H9 (cell line): ENCODE data around the gene CPM. TPM values are rescaled to one million over a fixed set of nuclear protein-coding genes. Genes with fewer than 3 reads are reported as not detected.

Experiments used
- DNase-seq: peaks from one replicate; pipeline ENCODE4 v3.0.0-alpha.2; 2017
- H2AFZ ChIP-seq: one replicate; pipeline ENCODE4 v1.6.1; 2013; ENCODE audit warnings: mild to moderate bottlenecking, low read length, control low read depth, moderate library complexity
- H2AK5ac ChIP-seq: 2 replicates; pipeline ENCODE4 v1.6.1; 2013; ENCODE audit warnings: low read length, control low read depth, mixed read lengths; ENCODE audit not compliant: insufficient read length
- H2BK120ac ChIP-seq: one replicate; pipeline ENCODE4 v1.6.1; 2013; ENCODE audit warnings: low read depth, mild to moderate bottlenecking, low read length, control low read depth, inconsistent platforms; ENCODE audit not compliant: poor library complexity, severe bottlenecking
- H2BK12ac ChIP-seq: 2 replicates; pipeline ENCODE4 v1.6.1; 2013; ENCODE audit warnings: low read length, control low read depth, mixed read lengths, low read depth; ENCODE audit not compliant: insufficient read length
- H2BK15ac ChIP-seq: 2 replicates; pipeline ENCODE4 v1.6.1; 2013; ENCODE audit warnings: low read depth, low read length, control low read depth
- H2BK20ac ChIP-seq: one replicate; pipeline ENCODE4 v1.6.1; 2013; ENCODE audit warnings: low read depth, mild to moderate bottlenecking, low read length, control low read depth, inconsistent platforms; ENCODE audit not compliant: poor library complexity, severe bottlenecking
- H2BK5ac ChIP-seq: 2 replicates; pipeline ENCODE4 v1.6.1; 2013; ENCODE audit warnings: low read length, control low read depth, mixed read lengths; ENCODE audit not compliant: insufficient read length
- H3K14ac ChIP-seq: 2 replicates; pipeline ENCODE4 v1.6.1; 2013; ENCODE audit warnings: low read length, control low read depth; ENCODE audit not compliant: insufficient read depth
- H3K18ac ChIP-seq: 2 replicates; pipeline ENCODE4 v1.6.1; 2013; ENCODE audit warnings: low read depth, mild to moderate bottlenecking, mixed read lengths, low read length, control low read depth; ENCODE audit not compliant: insufficient read length
- H3K23ac ChIP-seq: 2 replicates; pipeline ENCODE4 v1.6.1; 2013; ENCODE audit warnings: low read length, control low read depth, mixed read lengths, low read depth; ENCODE audit not compliant: insufficient read length
- H3K23me2 ChIP-seq: 2 replicates; pipeline ENCODE4 v1.6.1; 2013; ENCODE audit warnings: low read depth, mild to moderate bottlenecking, mixed read lengths, low read length, control low read depth; ENCODE audit not compliant: insufficient read length, poor library complexity, severe bottlenecking
- H3K27ac ChIP-seq: 2 replicates; pipeline ENCODE4 v1.5.1; 2013; ENCODE audit warnings: low read length, control low read depth, mixed read lengths, low read depth; ENCODE audit not compliant: insufficient read length
- H3K27me3 ChIP-seq: 2 replicates; pipeline ENCODE4 v1.6.1; 2013; ENCODE audit warnings: low read length, control low read depth, inconsistent platforms; ENCODE audit not compliant: insufficient read depth
- H3K4ac ChIP-seq: 2 replicates; pipeline ENCODE4 v1.6.1; 2013; ENCODE audit warnings: low read depth, mild to moderate bottlenecking, control low read depth, inconsistent platforms, low read length, moderate library complexity
- H3K4me1 ChIP-seq: 2 replicates; pipeline ENCODE4 v1.6.1; 2013; ENCODE audit warnings: low read length, control low read depth, inconsistent platforms; ENCODE audit not compliant: insufficient read depth
- H3K4me2 ChIP-seq: 2 replicates; pipeline ENCODE4 v1.6.1; 2013; ENCODE audit warnings: low read length, control low read depth, mixed read lengths; ENCODE audit not compliant: insufficient read length, insufficient read depth
- H3K56ac ChIP-seq: 2 replicates; pipeline ENCODE4 v1.6.1; 2013; ENCODE audit warnings: low read depth, mild to moderate bottlenecking, mixed read lengths, low read length, control low read depth; ENCODE audit not compliant: insufficient read length
- H3K79me1 ChIP-seq: 2 replicates; pipeline ENCODE4 v1.6.1; 2013; ENCODE audit warnings: low read depth, mild to moderate bottlenecking, moderate library complexity, low read length, control low read depth, inconsistent platforms; ENCODE audit not compliant: insufficient read depth, poor library complexity, severe bottlenecking
- H3K79me2 ChIP-seq: 2 replicates; pipeline ENCODE4 v1.6.1; 2013; ENCODE audit warnings: low read length, control low read depth, inconsistent platforms; ENCODE audit not compliant: insufficient read depth
- H3K9ac ChIP-seq: 2 replicates; pipeline ENCODE4 v1.6.1; 2013; ENCODE audit warnings: low read length, control low read depth, mixed read lengths; ENCODE audit not compliant: insufficient read length; ENCODE audit errors: extremely low read depth
- H3K9me3 ChIP-seq: one replicate; pipeline ENCODE4 v1.6.1; 2013; ENCODE audit warnings: low read depth, low read length, inconsistent platforms; ENCODE audit not compliant: control insufficient read depth
- H3T11ph ChIP-seq: one replicate; pipeline ENCODE4 v1.6.1; 2013; ENCODE audit warnings: mild to moderate bottlenecking, low read length, control low read depth, inconsistent platforms
- H4K20me1 ChIP-seq: one replicate; pipeline ENCODE4 v1.6.1; 2013; ENCODE audit not compliant: control insufficient read depth, insufficient read length, insufficient read depth
- H4K5ac ChIP-seq: 2 replicates; pipeline ENCODE4 v1.6.1; 2013; ENCODE audit warnings: low read depth, mild to moderate bottlenecking, mixed read lengths, low read length, control low read depth; ENCODE audit not compliant: insufficient read length
- H4K8ac ChIP-seq: replicated peaks from 2 replicates; pipeline ENCODE4 v1.6.1; 2013; ENCODE audit warnings: low read length, control low read depth, mixed read lengths, low read depth; ENCODE audit not compliant: insufficient read length
- H4K91ac ChIP-seq: 2 replicates; pipeline ENCODE4 v1.6.1; 2013; ENCODE audit warnings: low read depth, mild to moderate bottlenecking, moderate library complexity, mixed read lengths, low read length, control low read depth; ENCODE audit not compliant: insufficient read length
- H3K27ac Mint-ChIP-seq, 3 experiments: 2 replicates in 2 of 3; 3 replicates in 1 of 3; pipeline ENCODE4 v1.8.0; 2020 to 2021; ENCODE audit warnings: mixed read lengths in 3 of 3, mild to moderate bottlenecking in 1 of 3, moderate library complexity in 1 of 3
- H3K27me3 Mint-ChIP-seq: 2 replicates; pipeline ENCODE4 v1.8.0; 2021; ENCODE audit warnings: low read depth, mild to moderate bottlenecking, moderate library complexity, mixed read lengths
- H3K36me3 Mint-ChIP-seq, 3 experiments: 2 replicates in 2 of 3; 3 replicates in 1 of 3; pipeline ENCODE4 v1.8.0; 2020 to 2021; ENCODE audit warnings: low read depth in 3 of 3, mixed read lengths in 3 of 3; ENCODE audit not compliant: insufficient read depth in 1 of 3
- H3K4me1 Mint-ChIP-seq, 2 experiments: 2 replicates each; pipeline ENCODE4 v1.8.0; 2020; ENCODE audit warnings: mixed read lengths in 2 of 2
- H3K4me3 Mint-ChIP-seq, 2 experiments: 2 replicates in 1 of 2; 3 replicates in 1 of 2; pipeline ENCODE4 v1.8.0; 2020 to 2021; ENCODE audit warnings: mild to moderate bottlenecking in 2 of 2, mixed read lengths in 2 of 2, moderate library complexity in 1 of 2
- H3K9me3 Mint-ChIP-seq, 2 experiments: 2 replicates in 1 of 2; 3 replicates in 1 of 2; pipeline ENCODE4 v1.8.0; 2020; ENCODE audit warnings: mild to moderate bottlenecking in 2 of 2, mixed read lengths in 2 of 2, moderate library complexity in 1 of 2
- CTCF ChIP-seq: fragments of 200-600 bp; sonication (generic); conservative IDR thresholded peaks from 3 replicates; pipeline ENCODE4 v1.8.0; 2021; ENCODE audit warnings: antibody characterized with exemption, mild to moderate bottlenecking
- WGBS: extraction: QIAGEN DNeasy Blood & Tissue Kit; methylation state at CpG from one replicate; pipeline ENCODE4 v1.1.7; 2013; ENCODE audit warnings: missing lambda C conversion rate, low lambda C conversion rate, mixed read lengths; ENCODE audit not compliant: insufficient read length; ENCODE audit errors: extremely low coverage; 5-methylcytosine and 5-hydroxymethylcytosine counted together
- total RNA-seq: library from RNA; stranded (reverse); gene quantifications from 2 replicates; pipeline ENCODE4 v1.2.1, GENCODE V29; 2021

Gene CPM
- total RNA-seq, 1 experiment from 2014 or later = 1.2 TPM

- H3K79me1 ChIP-seq = no peaks in the 10 kb centered on the region
- H3K27me3 ChIP-seq = no peaks in the 10 kb centered on the region
- H3K56ac ChIP-seq = no peak overlapping the region
- no peak overlapping the region for H3T11ph ChIP-seq
- no peaks in the 10 kb centered on the region for H3K4me1 ChIP-seq
- no peak overlapping the region for H3K14ac ChIP-seq
- Mint-ChIP-seq H3K27ac (no peak overlapping the region), H3K27me3 (no peaks in the 10 kb centered on the region), H3K4me1 (peaks cover 2% of the 10 kb centered on the region in 2 experiments; a peak in 2 of 4 replicates), H3K4me3 (no peak overlapping the region), H3K9me3 (peaks cover 3 to 4% of the 10 kb centered on the region in 2 experiments; a peak in 3 of 5 replicates), H3K36me3 (0 out of 7 replicates have a peak, but pooled peaks cover 0 to 3% (median 0%) of the 10 kb centered on the region in 3 experiments)
- no peak overlapping the region for H2BK120ac ChIP-seq
- TF ChIP-seq CTCF = no peak
- no peak overlapping the region for H3K4me2 ChIP-seq
- no peak overlapping the region for H3K27ac ChIP-seq
- no peak overlapping the region for H3K23ac ChIP-seq
- H3K79me2 ChIP-seq = no peaks in the 10 kb centered on the region
- H4K8ac ChIP-seq = no peak overlapping the region
- no peak overlapping the region for H2BK12ac ChIP-seq
- WGBS = no CpG with 5 or more reads among the region's 5 CpGs
- H3K9ac ChIP-seq = no peak overlapping the region
- H2BK15ac ChIP-seq = no peak overlapping the region
- no peak overlapping the region for H2AK5ac ChIP-seq
- H4K20me1 ChIP-seq = no peaks in the 10 kb centered on the region
- H4K91ac ChIP-seq = no peak overlapping the region
- no peak overlapping the region for H2BK20ac ChIP-seq
- H3K18ac ChIP-seq = no peak overlapping the region
- DNase-seq = no peak
- no peak overlapping the region for H3K4ac ChIP-seq
- H3K23me2 ChIP-seq = no peaks in the 10 kb centered on the region
- no peak overlapping the region for H4K5ac ChIP-seq
- H3K9me3 ChIP-seq = no peaks in the 10 kb centered on the region
- H2BK5ac ChIP-seq = no peak overlapping the region
- no peak overlapping the region for H2AFZ ChIP-seq
Observed at GRCh38 chr12:68886636-68887572, 46.1 kb downstream of the CPM start.
